Umbilical cord (tissue), 2 donors: ENCODE measurements around the gene BCL2. TPM values are rescaled to one million over a fixed set of nuclear protein-coding genes. Genes with fewer than 3 reads are reported as not detected.
A peak's percentile ranks its signal among the peaks of the same experiment; 100 is the strongest.

ENCODE experiments used
- DNase-seq: peaks from one replicate; pipeline ENCODE4 v3.0.0-alpha.2; 2015; ENCODE audit warnings: low spot score
- total RNA-seq: library from RNA; depleted of rRNA; stranded (reverse); fragments of >200 nt; gene quantifications from one replicate; pipeline ENCODE4 v1.2.3, GENCODE V29; 2014; ENCODE audit warnings: low replicate concordance; ENCODE audit not compliant: insufficient read depth

The BCL2 gene
- total RNA-seq, 1 donor from 2014 or later: 27.9 TPM

DNA sequence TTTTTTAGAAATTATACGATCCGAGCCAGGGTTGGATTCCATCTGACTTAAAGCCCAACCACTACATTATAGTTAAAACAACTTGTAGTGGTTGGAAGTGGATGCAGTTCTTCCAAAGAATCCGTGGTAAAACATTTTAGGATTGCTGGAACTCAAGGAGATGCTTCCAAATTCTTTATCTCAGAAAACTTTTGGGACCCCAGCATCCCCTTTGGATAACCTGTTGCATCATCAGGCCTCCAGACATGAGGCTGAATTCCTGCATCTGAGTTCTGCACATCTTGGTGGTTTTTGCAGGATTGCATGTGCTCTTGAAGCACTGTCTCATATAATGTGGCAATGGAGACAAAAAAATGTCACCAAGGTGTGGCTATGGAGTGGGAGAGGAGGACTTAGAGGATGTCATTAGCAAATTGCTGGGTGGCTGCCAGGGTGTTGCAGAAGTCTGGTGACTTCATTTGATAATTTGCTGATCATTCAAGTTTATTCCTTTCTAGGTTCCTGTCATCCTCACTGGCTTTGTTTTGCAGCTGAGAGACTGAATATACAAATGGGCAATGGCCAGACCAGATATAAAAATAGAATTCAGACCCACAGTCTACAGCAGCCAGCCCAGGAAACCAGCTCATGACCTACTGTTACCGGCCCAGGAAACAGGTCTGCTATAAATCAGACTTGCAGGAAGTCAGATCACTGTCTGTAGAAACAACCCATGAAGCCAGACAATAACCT, 207.7 kb downstream of the BCL2 start:
- DNase-seq: peak; percentile 84

GRCh38 chr18:63109802-63110201, 209.8 kb downstream of the BCL2 start:
- DNase-seq: no peak

- DNase-seq: no peak
Observed at GRCh38 chr18:63109022-63109421, 210.5 kb downstream of the BCL2 start.

- no peak for DNase-seq
Observed at GRCh38 chr18:63107931-63108330, 211.6 kb downstream of the BCL2 start.

GRCh38 chr18:63107171-63107845, 212.3 kb downstream of the BCL2 start:
- no peak for DNase-seq

DNA sequence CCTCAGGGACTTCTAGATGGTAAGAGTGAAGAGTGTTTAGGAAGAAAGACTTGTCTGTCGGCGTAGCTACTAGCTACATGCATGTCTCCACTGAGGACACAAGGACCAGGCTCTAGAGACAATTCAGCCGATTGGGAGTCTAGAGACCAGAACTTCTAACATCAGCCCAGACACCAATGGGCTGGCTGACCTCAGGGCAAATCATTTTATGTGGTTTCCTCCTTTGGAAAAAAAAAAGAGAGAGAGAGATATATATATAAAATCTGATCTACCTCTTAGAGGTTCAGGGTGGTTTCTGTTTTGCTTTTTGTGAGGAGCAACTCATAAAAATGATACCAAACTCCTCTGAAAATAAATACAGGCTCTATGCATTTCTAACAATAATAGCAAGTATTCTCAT, 212.8 kb downstream of the BCL2 start:
- DNase-seq: no peak

GRCh38 chr18:63105636-63106316, 213.8 kb downstream of the BCL2 start:
- DNase-seq: no peak

DNA sequence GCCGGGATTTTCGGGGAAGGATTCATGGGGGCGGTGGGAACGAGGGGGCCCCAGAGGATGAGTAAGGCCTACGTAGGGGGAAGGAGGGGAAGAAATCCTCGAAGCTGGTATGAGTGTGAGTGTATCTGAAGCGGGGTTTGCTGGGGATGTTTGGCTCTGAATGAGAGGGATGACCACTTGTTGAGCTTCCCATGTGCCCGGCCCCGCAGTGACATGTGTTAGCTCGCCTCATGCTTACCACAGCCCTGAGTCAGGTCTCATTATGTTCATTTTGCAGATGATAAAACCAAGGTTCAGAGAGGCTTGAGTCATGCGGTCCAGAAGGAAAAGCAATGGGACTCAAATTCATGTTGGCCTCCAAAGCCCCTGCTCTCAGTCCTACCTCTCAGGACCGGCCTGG, 214.7 kb downstream of the BCL2 start:
- no peak for DNase-seq

- DNase-seq: no peak
Observed at GRCh38 chr18:63102941-63103744, 216.4 kb downstream of the BCL2 start.

- no peak for DNase-seq
Observed at GRCh38 chr18:63100630-63101055, 218.9 kb downstream of the BCL2 start.

DNA sequence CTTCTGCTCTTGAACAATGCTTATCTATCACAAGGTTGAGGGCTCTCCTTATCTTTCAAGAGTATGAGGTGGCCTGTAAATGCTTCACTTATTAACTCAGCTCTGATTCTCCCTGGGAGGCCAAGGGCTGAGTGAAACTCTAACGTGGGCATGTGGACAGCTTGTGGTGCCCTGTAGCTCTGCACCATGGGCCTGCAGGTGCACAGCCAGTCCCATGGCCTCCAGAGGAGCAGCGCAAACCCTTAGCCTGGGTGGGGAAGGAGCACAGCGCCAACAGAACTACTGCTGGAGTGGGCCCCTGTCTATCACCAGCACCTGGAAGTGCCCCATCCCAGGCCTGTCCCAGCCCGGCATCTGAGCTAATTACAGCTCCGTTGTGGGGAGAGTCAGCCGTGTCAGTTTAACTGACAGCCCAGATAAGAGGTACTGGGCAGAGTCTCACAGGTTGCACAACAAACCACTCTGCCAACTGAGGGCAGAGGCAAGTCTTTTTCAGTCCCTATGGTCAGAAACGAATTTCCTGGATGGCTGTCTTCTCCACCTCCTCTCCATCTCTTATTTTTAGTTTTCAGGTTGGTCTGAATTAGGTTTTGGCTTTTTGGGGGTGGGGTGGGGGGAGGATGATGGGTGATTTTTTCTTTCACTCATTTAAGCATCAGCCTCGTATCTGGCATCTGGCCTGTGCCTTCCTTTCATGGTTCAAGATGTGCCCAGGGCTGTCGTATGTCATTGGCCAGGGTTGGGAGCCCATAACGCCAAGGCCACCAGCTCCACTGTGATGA, 219.5 kb downstream of the BCL2 start:
- DNase-seq: no peak

GRCh38 chr18:63099091-63099840, 220.3 kb downstream of the BCL2 start:
- DNase-seq: no peak

DNA sequence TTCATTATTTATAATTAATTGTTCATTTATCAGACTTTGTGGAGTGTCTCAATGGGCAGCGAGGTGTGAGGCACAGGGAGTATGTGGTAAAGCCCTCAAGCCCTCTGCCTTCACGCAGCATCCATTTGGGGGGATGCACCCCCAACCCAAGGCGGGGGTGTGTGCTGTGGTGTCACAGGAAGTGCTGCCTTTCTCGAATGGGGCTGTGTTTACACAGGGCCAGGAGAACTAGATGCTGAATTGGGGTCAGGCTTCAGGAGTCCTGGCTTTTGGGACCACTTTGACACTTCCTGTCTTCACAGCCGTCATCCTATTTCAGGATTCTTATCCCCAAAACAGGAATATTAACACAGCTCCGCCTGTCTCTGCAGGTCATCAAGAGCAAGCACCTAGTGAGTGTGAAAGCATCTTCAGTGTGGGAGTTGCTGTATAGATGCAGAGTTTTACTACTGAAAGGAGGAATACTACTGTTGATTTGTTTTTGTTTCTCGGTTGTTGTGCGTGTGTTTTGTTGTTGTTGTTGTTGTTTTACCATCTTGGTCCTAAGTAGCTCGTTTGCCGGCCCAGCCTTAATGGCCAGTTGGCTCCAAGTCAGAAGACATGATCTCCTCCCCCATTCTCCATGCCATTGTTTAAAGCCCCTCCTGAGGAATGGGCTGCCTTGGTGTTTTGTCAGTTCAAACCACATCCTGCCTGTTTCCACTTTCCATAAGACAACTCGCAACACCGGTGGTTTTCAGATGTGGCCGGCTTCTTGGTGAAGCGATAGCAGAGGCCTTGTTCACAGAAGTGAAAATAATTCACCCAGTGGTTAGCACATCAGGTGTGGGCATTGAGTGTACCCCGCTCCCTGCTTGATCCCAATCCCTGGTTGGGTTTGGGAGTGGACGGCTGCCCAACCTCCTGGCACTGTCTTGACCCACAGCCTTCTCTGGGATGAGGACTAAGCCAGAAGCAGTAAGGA, 221.3 kb downstream of the BCL2 start:
- DNase-seq: no peak

GRCh38 chr18:63097178-63097577, 222.4 kb downstream of the BCL2 start:
- DNase-seq: peak; percentile 87

DNA sequence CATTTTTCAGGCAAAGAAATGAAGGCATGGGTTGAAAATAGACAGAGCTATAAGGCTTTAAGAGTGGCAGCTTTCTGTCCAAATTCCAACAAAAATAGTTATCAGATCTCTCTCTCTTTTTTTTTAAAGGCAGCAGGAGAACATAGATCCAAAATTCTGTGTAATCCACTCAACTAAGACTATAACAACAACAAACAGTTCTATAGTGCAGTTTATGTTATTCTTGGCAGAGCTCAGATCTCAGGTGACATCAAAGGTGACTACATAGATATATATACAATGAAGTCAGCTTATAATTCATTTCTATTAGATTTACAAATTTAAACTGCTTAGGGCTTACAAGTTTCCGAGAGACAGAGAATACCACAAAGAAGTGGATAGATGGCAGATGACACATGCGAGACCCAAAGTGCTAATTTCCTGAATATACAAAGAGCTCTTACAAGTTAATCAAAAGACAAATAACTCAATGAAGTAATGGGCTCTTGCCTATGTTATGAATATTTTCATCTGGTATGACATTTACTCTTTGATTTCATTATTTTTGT, 223.2 kb downstream of the BCL2 start:
- DNase-seq: no peak

DNA sequence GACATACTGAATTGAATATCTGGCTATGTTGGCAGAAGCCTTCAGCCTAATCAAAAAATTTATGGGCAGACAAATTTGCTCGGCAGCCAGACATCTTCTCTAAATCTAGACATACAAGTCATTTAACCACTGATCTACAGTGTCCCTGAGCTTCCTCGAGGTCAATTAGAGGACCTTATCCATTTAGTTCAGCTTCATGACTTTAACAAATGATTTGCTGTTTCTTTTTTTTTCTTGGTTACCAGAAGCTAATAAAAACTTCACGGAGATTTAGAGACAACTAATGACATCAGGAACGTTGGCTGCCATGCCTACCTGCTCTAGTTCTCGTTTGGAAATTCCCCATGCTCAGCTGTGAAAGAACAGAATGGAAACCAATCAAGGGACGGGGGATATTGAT, 223.8 kb downstream of the BCL2 start:
- DNase-seq: no peak

- no peak for DNase-seq
Observed at GRCh38 chr18:63091671-63092364, 227.8 kb downstream of the BCL2 start.

DNA sequence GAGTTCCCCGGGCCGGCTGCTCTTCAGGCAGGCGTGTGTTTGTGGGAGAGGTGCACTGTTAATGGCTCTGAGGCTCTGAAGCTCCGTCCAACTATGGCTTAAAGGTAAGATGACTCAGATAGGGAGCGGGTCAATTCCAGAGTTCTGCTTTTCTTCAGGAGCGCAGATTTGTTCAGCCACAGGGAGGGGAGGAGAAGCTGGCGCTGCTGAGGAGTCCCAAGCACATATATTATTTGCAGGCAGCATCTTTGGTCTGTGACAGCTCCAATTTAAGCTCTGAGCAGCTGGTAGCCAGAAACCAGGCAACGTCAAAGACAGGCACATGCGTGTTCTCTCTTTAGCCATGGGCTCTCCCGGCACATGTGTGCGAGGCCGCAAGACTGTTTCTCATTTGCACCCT, 229.2 kb downstream of the BCL2 start:
- DNase-seq: peak; percentile 96
